ENCODE results near the gene PLOD2.

Gene PLOD2

DNA sequence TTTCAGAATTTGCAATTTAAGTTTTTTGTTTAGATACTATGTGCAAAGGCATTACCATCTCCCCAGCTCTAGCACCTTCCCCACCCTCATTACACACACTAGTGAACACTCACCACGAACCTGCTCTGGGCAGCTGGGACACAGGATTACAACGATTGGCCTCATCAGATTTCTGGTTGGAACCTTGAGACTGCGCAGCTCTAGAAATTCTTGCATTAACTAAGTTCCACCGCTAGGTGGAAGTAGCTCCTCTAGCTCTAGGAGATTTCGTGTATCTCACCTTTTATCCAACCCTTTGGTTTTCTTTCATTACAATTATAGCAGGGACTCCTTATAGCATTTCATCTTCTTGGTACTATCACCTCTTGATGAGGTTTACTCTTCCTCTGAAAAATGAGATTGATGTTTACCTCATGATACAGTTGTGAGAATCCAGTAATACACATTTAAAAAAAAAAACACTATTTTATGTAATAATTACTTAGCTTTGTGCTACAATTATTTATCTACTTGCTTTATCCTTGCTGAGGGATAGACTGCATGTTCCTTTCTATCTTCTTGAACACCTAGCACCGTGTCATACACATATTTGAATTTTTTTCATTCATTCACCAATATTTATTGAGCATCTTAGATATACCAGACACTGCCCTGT is 28.7 kb upstream of the PLOD2 start:
- TF ChIP-seq EZH2phosphoT487 (IDR thresholded peaks at IDR 0.05; ENCODE audit: borderline replicate concordance, low read length) (no peak), CTCF (IDR thresholded peaks at IDR 0.05; ENCODE audit: low read depth, low read length, poor library complexity, severe bottlenecking) (peak; percentile 69)
- no peaks in the 10 kb centered on the region for H3K9me2 ChIP-seq (replicated peaks; ENCODE audit: control insufficient read depth, low read length)
- H3K79me2 ChIP-seq (ENCODE audit: control insufficient read depth, low read length) = no peaks in the 10 kb centered on the region
- no peak overlapping the region for H3K4me3 ChIP-seq (ENCODE audit: low read length)
- no peak overlapping the region for H3K27ac ChIP-seq (ENCODE audit: low read depth, low read length)
- no peaks in the 10 kb centered on the region for H3F3A ChIP-seq (ENCODE audit: control insufficient read depth, insufficient read depth)
- H3K36me3 ChIP-seq (ENCODE audit: control insufficient read depth, low read length) = no peaks in the 10 kb centered on the region
- no peaks in the 10 kb centered on the region for H3K9me3 ChIP-seq (ENCODE audit: control insufficient read depth, insufficient read depth, low read length)
- H3K4me2 ChIP-seq (ENCODE audit: low read length) = no peak overlapping the region
- H3K4me1 ChIP-seq (ENCODE audit: control insufficient read depth, low read length) = no peaks in the 10 kb centered on the region
- H3K27me3 ChIP-seq (ENCODE audit: control insufficient read depth, low read length) = no peaks in the 10 kb centered on the region
- no peaks in the 10 kb centered on the region for H4K20me1 ChIP-seq (ENCODE audit: control insufficient read depth, insufficient read depth, low read depth, low read length)

DNA sequence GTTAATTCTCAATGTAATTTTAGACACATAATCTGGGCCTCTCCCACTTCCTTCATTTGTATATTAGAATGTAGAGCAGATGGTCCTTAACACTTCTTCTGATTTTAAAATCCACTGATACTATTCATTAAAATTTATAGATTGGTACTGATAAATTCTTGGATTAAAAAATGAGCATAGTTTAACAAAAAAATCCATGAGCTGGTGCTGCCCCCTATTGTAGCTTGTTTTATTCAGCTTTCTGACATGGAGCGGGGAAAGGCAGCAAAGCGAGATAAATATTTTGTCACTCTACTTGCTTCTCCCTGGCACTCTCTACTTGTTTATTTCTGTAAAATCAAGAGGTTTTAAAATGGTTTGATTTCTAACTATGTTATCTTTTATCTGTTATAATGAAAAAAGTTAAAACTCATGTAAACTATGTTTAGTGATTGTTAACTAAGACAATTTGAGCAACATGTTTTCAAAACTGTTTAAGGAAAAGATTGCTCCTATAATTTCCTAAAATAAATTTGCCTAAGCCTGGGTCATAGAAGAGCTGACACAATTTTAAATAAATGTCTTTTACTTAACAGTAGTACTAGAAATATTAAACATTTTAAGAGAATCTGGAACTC is 26.5 kb upstream of the PLOD2 start:
- peak; percentile 50 for TF ChIP-seq CTCF (IDR thresholded peaks at IDR 0.05; ENCODE audit: low read depth, low read length, poor library complexity, severe bottlenecking)
- TF ChIP-seq EZH2phosphoT487 (IDR thresholded peaks at IDR 0.05; ENCODE audit: borderline replicate concordance, low read length) = no peak
- Histone ChIP-seq H3K4me3 (ENCODE audit: low read length) (no peak overlapping the region), H3K36me3 (ENCODE audit: control insufficient read depth, low read length) (no peaks in the 10 kb centered on the region), H3K9me3 (ENCODE audit: control insufficient read depth, insufficient read depth, low read length) (no peaks in the 10 kb centered on the region), H3K4me1 (ENCODE audit: control insufficient read depth, low read length) (no peaks in the 10 kb centered on the region), H3K4me2 (ENCODE audit: low read length) (no peak overlapping the region), H3K79me2 (ENCODE audit: control insufficient read depth, low read length) (no peaks in the 10 kb centered on the region), H3K9me2 (replicated peaks; ENCODE audit: control insufficient read depth, low read length) (no peaks in the 10 kb centered on the region), H3K27me3 (ENCODE audit: control insufficient read depth, low read length) (no peaks in the 10 kb centered on the region), H4K20me1 (ENCODE audit: control insufficient read depth, insufficient read depth, low read depth, low read length) (no peaks in the 10 kb centered on the region), H3F3A (ENCODE audit: control insufficient read depth, insufficient read depth) (no peaks in the 10 kb centered on the region), H3K27ac (ENCODE audit: low read depth, low read length) (no peak overlapping the region)

DNA sequence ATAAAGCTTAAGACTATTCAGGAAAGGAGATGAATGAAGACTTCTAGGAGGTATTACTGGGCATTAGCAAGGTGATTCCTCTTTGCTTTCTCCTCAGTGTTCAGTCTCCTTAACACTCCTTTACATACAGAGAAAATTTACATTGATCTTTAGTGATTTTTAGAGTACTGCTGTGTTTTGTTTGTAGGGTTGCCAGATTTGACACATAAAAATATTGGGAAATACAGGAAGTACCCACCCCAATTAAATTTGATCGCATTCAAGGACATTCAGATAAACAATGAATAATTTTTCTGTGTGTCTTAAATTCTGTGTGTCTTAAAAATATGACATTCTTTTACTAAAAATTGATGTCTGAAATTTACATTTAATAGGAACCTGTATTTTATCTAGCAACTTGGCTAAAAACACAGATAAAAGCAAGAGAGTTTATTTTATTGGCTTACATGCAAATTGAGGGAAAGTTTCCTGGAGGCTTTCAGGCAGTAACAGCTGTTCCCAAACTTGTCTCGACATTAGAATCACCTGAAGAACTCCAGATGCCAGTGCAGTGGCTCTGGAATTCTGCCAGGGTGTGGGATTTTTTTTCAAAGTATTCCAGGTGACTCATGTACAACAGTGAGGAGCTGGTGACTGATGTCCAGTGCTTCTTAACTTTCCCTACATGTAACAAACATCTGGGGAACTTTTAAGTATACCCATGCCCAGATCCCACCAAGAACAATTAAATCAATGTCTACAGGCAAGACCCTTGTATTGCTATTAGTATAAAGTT is 23.4 kb upstream of the PLOD2 start:
- Histone ChIP-seq H3K4me1 (ENCODE audit: control insufficient read depth, low read length) (no peaks in the 10 kb centered on the region), H3K9me3 (ENCODE audit: control insufficient read depth, insufficient read depth, low read length) (no peaks in the 10 kb centered on the region), H3K27me3 (ENCODE audit: control insufficient read depth, low read length) (no peaks in the 10 kb centered on the region), H3K9me2 (replicated peaks; ENCODE audit: control insufficient read depth, low read length) (no peaks in the 10 kb centered on the region), H3K27ac (ENCODE audit: low read depth, low read length) (no peak overlapping the region), H3K4me3 (ENCODE audit: low read length) (no peak overlapping the region), H4K20me1 (ENCODE audit: control insufficient read depth, insufficient read depth, low read depth, low read length) (no peaks in the 10 kb centered on the region), H3F3A (ENCODE audit: control insufficient read depth, insufficient read depth) (no peaks in the 10 kb centered on the region), H3K79me2 (ENCODE audit: control insufficient read depth, low read length) (no peaks in the 10 kb centered on the region), H3K4me2 (ENCODE audit: low read length) (no peak overlapping the region), H3K36me3 (ENCODE audit: control insufficient read depth, low read length) (no peaks in the 10 kb centered on the region)
- TF ChIP-seq EZH2phosphoT487 (IDR thresholded peaks at IDR 0.05; ENCODE audit: borderline replicate concordance, low read length) (no peak), CTCF (IDR thresholded peaks at IDR 0.05; ENCODE audit: low read depth, low read length, poor library complexity, severe bottlenecking) (no peak)

Data from DOHH2 (cell line).